Activated CD4-positive, alpha-beta T cell treated with anti-CD3 and anti-CD28 coated beads, Interleukin-2, amount 10 ng/mL, durations not matched to agents 24 days and 14 days (primary cell): Measurements from ENCODE around the gene CREB3. TPM values are rescaled to one million over a fixed set of nuclear protein-coding genes. Genes with fewer than 3 reads are reported as not detected.

ENCODE experiments used
- DNase-seq: peaks from one replicate; pipeline ENCODE4 v3.0.0; 2022
- H3K27ac Mint-ChIP-seq: one replicate; pipeline ENCODE4 v1.8.0; 2022; ENCODE audit warnings: mild to moderate bottlenecking, mixed read lengths
- H3K27me3 Mint-ChIP-seq: one replicate; pipeline ENCODE4 v1.8.0; 2022; ENCODE audit warnings: mixed read lengths
- H3K36me3 Mint-ChIP-seq: one replicate; pipeline ENCODE4 v1.8.0; 2022; ENCODE audit warnings: low read depth, mild to moderate bottlenecking, mixed read lengths
- H3K4me1 Mint-ChIP-seq: one replicate; pipeline ENCODE4 v1.8.0; 2021; ENCODE audit warnings: mixed read lengths
- H3K4me3 Mint-ChIP-seq: one replicate; pipeline ENCODE4 v1.8.0; 2022; ENCODE audit warnings: mild to moderate bottlenecking, moderate library complexity, mixed read lengths
- H3K9me3 Mint-ChIP-seq: one replicate; pipeline ENCODE4 v1.8.0; 2021; ENCODE audit warnings: mixed read lengths
- intact Hi-C: fragments of 100-400 bp; cut with micrococcal nuclease; formaldehyde crosslinking; loops from one replicate; pipeline ENCODE4 v1.15.1; 2023
- total RNA-seq: library from RNA; stranded (reverse); gene quantifications from 2 replicates; pipeline ENCODE4 v1.2.3, GENCODE V29; 2022

The CREB3 gene
- total RNA-seq, 1 donor from 2014 or later = 27.0 TPM

DNA sequence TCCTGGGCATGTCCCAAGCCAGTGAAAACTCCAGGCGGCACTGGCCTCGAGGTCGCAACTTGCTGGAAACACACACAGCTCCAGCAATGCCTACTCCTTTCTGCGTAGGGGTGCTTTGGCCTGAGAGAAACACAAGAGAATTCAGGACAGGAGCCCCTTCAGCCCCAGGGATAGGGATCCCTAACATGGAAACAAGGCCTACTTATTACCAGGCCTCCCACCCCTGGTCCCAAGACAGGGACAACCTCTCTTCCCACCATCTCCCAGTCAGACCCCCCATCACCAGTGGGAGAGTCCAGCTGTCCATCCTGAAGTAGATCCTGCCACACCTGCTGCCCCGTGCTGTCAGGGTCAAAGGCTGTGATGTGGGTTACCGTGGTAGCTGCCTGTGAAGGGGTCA lies 7.8 kb downstream of the CREB3 start:
- Mint-ChIP-seq H3K4me3 (no peak overlapping the region), H3K9me3 (no peaks in the 10 kb centered on the region), H3K27me3 (no peaks in the 10 kb centered on the region), H3K36me3 (peaks cover 51% of the 10 kb centered on the region), H3K4me1 (peaks cover 23% of the 10 kb centered on the region), H3K27ac (no peak overlapping the region)
- DNase-seq = no peak
- intact Hi-C loops = no loop called here

DNA sequence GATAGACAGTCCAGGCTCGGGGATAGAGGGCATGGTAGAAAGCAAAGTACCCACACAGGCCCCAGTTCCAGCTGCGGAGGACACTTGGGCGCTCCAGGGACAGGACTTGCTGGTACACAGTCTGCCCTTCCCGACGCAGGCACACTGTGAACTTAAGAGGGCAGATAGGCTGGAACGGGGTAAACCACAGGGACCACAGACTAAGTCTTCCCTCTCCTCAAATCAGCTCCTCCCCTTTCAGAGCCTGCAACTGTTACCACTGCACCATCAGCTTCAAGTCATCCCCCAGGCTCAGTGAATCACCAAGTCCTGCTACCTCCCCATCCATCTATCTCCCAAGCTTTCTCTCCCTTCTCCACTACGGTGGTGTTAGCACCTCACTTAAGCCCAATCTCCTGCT lies 9.3 kb downstream of the CREB3 start:
- intact Hi-C loops = no loop called here
- no peaks in the 10 kb centered on the region for H3K27me3 Mint-ChIP-seq
- peak overlapping the region; percentile 21 for H3K27ac Mint-ChIP-seq
- H3K9me3 Mint-ChIP-seq = no peaks in the 10 kb centered on the region
- H3K36me3 Mint-ChIP-seq = peaks cover 53% of the 10 kb centered on the region
- H3K4me1 Mint-ChIP-seq = peaks cover 28% of the 10 kb centered on the region
- DNase-seq = no peak
- no peak overlapping the region for H3K4me3 Mint-ChIP-seq

DNA sequence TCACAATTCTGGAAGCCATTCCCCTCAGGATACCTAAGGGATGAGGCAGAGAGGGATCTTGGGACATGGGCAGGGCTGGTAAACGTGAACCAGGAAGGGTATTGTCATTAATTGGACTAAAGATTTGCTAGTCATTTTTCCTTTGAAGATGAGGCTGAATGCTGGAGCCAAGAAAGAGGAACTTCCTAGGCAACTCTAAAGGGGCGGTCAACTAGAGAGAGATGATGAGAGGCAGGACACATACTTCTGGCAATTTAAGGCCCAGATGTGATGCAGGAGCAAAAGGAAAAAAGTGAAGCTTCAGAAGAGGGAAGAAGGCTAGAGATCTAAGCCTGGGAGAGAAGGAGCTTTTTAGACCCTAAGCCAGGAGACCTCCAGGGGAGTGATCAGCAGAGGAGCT lies 11.0 kb downstream of the CREB3 start:
- Mint-ChIP-seq H3K4me3 (no peak overlapping the region), H3K9me3 (no peaks in the 10 kb centered on the region), H3K36me3 (peaks cover 47% of the 10 kb centered on the region), H3K27ac (no peak overlapping the region), H3K4me1 (peaks cover 44% of the 10 kb centered on the region), H3K27me3 (no peaks in the 10 kb centered on the region)
- intact Hi-C loops = no loop called here
- DNase-seq = no peak

DNA sequence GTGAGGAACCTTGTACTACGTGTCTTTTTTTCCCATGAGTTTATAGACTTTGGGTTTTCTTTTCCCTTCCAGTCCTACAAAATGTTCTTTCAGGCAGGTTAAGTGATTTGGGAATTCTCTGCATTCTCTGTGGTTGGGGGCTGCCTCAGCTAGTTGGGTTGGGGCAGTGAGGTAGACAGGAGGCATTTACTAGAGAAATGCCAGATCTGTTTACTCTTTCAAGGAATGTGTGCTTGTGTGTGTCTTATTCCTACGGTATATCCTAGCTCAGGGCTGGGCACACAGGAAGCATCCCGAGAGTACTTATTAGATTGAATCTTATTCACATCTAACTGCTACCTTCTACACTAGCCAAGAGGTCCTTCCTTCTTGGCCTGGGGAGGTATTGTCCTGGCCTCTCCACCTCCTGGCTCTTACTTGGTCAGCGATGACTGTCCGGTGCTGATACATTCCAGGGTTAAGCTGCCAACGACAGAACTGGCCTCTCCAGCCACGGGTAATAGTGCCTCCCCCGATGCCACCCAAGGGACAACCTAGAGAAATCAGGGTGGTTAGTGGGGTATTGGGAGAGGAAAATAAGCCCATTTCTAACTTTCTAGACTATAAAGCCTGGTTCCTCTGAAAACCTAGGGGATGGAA lies 11.5 kb downstream of the CREB3 start:
- DNase-seq = no peak
- Mint-ChIP-seq H3K9me3 (no peaks in the 10 kb centered on the region), H3K27me3 (no peaks in the 10 kb centered on the region), H3K4me3 (no peak overlapping the region), H3K36me3 (peaks cover 41% of the 10 kb centered on the region), H3K27ac (no peak overlapping the region), H3K4me1 (peaks cover 44% of the 10 kb centered on the region)
- intact Hi-C loops = no loop called here

DNA sequence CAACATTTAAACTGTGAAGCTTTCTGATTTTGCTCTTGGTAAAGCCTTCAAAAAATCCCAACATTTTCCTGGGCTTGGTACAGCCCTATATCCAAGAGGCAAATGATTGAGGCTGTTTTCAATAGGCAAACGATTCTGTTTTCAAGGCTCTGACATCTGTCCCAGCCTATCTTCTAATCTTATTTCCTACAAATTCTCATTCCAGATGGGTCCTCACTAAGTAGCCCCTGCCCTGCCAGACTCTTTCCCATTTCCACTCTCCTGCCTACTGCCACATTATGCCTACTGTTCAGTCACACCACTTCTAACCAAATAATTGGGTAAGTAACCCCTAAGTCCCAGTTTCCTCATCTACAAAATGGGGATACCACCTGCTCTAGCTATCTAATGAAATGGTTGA lies 13.1 kb downstream of the CREB3 start:
- no peak overlapping the region for H3K27ac Mint-ChIP-seq
- intact Hi-C loops = loop anchor here (5.0 kb wide), 1 partner anchor 143 kb away; no protein-coding TSS in a partner anchor
- DNase-seq = no peak
- peaks cover 36% of the 10 kb centered on the region for H3K36me3 Mint-ChIP-seq
- peak overlapping the region; percentile 67 for H3K4me3 Mint-ChIP-seq
- no peaks in the 10 kb centered on the region for H3K9me3 Mint-ChIP-seq
- H3K4me1 Mint-ChIP-seq = peaks cover 53% of the 10 kb centered on the region
- H3K27me3 Mint-ChIP-seq = no peaks in the 10 kb centered on the region

DNA sequence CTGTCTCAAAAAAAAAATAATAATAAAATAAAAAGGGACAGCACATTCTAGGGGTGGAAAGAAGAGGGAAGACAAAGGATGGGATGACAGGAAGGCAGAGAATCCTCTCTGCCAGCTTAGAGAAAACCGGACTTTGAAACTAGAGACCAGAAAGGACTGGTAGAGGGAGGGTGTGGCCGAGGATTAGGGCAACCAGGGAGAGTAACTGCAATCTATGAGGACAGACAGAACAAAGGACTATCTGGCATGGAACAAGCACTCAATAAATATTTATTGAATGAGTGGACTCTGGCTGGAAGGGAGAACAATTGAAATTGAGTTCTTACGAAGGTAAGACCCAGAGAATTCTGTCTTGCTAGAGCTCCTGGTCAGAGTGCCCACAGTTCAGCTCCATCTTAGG lies 14.1 kb downstream of the CREB3 start:
- H3K36me3 Mint-ChIP-seq = peaks cover 37% of the 10 kb centered on the region
- intact Hi-C loops = loop anchor here (5.0 kb wide), 1 partner anchor 144 kb away; no protein-coding TSS in a partner anchor
- DNase-seq = no peak
- no peak overlapping the region for H3K27ac Mint-ChIP-seq
- H3K4me1 Mint-ChIP-seq = peaks cover 55% of the 10 kb centered on the region
- H3K27me3 Mint-ChIP-seq = no peaks in the 10 kb centered on the region
- peak overlapping the region; percentile 85 for H3K4me3 Mint-ChIP-seq
- no peaks in the 10 kb centered on the region for H3K9me3 Mint-ChIP-seq

DNA sequence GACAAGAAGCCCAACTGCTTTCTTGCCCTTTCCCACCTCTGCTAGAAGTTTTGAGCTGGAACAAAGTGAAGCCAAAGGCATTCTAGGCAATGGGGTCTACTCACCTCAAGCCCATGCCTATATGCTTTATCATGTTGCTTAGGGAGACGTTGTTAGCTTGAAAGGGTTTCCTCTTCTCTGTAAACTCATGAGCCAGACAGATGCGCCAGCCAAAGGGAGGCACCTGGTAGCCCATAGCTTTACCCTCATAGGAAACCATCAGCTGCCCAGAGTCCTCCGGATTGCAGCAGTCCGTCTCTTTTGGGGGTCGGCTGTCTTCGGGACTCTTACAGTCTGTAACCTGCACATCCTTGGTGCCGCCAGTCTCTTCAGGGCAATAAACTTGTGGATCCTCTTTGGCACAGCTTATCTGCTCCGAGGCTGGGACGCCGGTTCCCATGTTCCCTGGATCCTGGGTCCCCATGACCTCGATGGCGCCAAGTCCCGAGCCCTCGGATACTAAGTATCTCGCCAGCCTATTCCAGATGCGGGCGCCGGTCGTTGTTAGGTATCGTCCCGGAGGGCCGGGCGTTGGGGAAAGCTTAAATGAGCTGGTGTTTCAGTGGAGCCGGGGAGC lies 15.9 kb downstream of the CREB3 start:
- H3K27ac Mint-ChIP-seq = peak overlapping the region; percentile 45
- intact Hi-C loops = loop anchor here (1.0 to 5.0 kb wide), 2 partner anchors 16 to 146 kb away; partner anchors contain the start of genes CREB3 and TLN1
- H3K27me3 Mint-ChIP-seq = no peaks in the 10 kb centered on the region
- DNase-seq = peak; percentile 74
- H3K9me3 Mint-ChIP-seq = no peaks in the 10 kb centered on the region
- H3K4me1 Mint-ChIP-seq = peaks cover 49% of the 10 kb centered on the region
- H3K36me3 Mint-ChIP-seq = peaks cover 43% of the 10 kb centered on the region
- peak overlapping the region; percentile 85 for H3K4me3 Mint-ChIP-seq

DNA sequence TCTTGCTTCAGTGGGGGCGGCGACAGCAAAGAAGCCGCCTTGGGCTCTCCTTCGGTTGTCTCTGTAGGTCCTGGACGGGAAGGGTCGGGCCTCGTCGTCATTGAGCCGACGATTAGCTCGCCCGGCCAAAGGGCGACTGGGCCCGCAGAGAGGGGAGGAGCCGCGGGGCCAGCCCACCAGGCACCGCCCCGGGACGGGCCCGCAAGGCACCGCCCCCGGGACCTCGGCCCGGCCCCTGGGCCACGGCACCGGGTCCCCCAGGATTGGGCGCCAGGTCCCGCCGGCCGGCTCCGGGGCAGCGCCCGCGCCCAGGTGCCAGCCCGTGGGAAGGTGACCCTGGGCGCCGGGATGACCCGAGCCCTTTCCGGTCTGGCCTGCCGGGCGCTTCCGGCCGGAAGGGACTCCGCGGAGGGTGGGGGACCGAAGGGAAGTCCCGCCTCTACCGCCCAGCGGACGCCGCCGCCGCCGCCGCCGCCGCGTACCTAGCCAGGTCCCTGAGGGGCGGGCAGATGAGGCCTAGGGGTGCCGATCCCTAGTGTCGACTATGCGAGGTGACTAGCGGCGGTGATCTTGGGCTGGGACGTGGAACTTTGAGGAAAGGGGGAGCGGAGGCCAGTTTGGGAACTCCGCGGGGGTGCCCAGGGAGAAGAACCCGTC lies 16.5 kb downstream of the CREB3 start, which contains the start of the genes GBA2 and RGP1:
Gene GBA2, minus strand, starts transcription at position 371 of the 657 bp plus-strand sequence. CDS start 524 bp downstream, outside the sequence.
Gene RGP1, plus strand, starts transcription at position 430 of the 657 bp plus-strand sequence. CDS start 469 bp downstream, outside the sequence.
- Mint-ChIP-seq H3K36me3 (peaks cover 44% of the 10 kb centered on the region), H3K9me3 (no peaks in the 10 kb centered on the region), H3K27me3 (no peaks in the 10 kb centered on the region), H3K4me3 (peak within 1 kb of the TSS; percentile 94), H3K4me1 (peaks cover 47% of the 10 kb centered on the region), H3K27ac (peak within 1 kb of the TSS; percentile 87)
- peak; percentile 93 for DNase-seq
- intact Hi-C loops = loop anchor here (1.0 to 5.0 kb wide), 2 partner anchors 17 to 147 kb away; partner anchors contain the start of genes CREB3 and TLN1

DNA sequence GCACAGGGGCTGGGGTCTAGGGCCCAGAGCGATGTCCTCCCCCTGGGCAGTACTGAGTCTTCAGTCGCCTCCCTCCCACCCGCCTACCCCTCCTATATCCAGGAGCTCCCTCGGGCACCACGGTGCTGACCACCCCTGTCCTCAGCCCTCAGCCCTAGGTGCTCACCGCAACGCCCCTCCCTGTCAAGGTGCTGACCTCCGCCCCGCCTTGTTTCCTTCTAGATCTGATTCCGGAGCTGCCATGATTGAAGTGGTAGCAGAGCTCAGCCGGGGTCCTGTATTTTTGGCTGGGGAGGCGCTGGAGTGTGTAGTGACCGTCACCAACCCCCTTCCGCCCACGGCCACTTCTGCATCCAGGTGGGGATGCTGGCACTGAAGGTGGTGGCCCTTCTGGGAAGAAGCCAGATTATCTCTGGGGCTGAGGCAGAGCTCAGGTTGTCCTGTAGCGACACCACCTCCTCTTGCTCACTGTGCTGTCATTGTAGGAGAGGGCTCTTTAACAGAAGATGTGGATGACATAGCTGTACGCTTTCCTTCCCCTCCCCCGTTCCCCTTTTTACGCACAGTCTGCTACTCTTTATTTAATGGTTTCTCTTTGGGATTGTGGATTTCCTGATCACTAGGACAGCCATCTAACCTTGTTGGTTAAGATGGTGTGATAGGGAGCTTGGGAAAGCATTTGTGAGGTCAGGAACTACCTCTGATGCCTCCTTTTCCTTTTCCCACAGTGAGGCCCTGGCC lies 17.2 kb downstream of the CREB3 start:
- Mint-ChIP-seq H3K4me1 (peaks cover 47% of the 10 kb centered on the region), H3K27me3 (no peaks in the 10 kb centered on the region), H3K4me3 (peak overlapping the region; percentile 94), H3K9me3 (no peaks in the 10 kb centered on the region), H3K36me3 (peaks cover 41% of the 10 kb centered on the region), H3K27ac (peak overlapping the region; percentile 87)
- intact Hi-C loops = loop anchor here (5.0 kb wide), 1 partner anchor 147 kb away; no protein-coding TSS in a partner anchor
- peak; percentile 87 for DNase-seq

DNA sequence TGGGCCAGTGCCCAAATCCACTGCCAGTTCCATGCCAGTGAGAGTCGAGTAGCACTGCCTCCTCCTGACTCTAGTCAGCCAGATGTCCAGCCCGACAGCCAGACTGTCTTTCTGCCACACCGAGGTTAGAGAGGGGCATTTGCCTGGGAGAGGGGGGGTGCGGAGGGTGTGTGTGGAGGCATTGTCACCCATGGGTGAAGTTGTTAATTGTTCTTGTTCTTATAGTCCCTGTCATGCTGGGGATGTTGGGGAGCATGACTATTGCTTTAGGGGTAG lies 17.7 kb downstream of the CREB3 start:
- Mint-ChIP-seq H3K27ac (peak overlapping the region; percentile 87), H3K4me3 (peak overlapping the region; percentile 94), H3K9me3 (no peaks in the 10 kb centered on the region), H3K36me3 (peaks cover 39% of the 10 kb centered on the region), H3K4me1 (peaks cover 45% of the 10 kb centered on the region), H3K27me3 (no peaks in the 10 kb centered on the region)
- intact Hi-C loops = no loop called here
- DNase-seq = no peak

DNA sequence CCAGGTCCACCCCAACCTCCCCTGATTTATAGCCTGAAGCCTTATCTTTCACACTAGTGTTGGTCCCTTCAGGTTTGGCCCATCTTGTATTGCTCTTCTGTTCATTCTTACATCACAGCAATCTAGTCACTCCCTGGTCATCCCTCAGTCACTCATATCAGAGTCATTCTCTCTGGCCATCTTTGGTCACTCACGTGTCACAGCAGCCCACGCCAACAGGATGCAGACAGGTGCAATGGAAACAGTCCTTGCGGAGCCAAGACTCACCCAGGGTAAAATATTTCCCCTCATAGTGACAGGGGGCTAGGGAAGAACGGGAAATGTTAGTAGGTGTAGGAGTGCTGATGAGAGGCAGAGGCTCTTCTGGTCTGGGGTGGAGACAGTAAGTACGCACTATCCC lies 21.0 kb downstream of the CREB3 start:
- intact Hi-C loops = no loop called here
- H3K36me3 Mint-ChIP-seq = peaks cover 32% of the 10 kb centered on the region
- no peaks in the 10 kb centered on the region for H3K9me3 Mint-ChIP-seq
- H3K4me3 Mint-ChIP-seq = no peak overlapping the region
- H3K27ac Mint-ChIP-seq = no peak overlapping the region
- H3K27me3 Mint-ChIP-seq = no peaks in the 10 kb centered on the region
- DNase-seq = no peak
- peaks cover 35% of the 10 kb centered on the region for H3K4me1 Mint-ChIP-seq

DNA sequence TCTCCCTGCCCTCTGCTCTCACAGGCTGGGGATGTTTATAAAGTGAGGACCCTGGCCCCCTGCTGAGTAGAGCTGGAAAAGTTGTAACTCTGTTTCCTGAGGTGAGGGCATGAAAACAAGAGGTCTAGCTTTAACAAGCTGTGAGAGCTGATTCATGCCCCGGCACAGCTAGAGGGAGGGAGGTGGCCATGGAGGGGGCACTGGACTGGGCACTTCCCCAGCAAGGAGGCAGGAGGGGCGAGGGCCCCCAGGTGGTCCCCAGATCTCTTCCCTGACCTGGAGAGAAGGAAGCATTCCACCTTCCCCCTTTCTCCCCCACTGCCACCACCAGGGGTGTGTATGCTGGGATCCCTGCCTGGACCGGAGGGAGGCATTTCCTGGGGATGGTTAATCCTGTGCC lies 21.8 kb downstream of the CREB3 start, which contains the start of gene MSMP:
Gene MSMP, minus strand, starts transcription at position 13 of the 400 bp plus-strand sequence. CDS start 147 bp downstream, outside the sequence.
- DNase-seq = no peak
- Mint-ChIP-seq H3K4me3 (no peak within 1 kb of the TSS), H3K27ac (no peak within 1 kb of the TSS), H3K27me3 (no peaks in the 10 kb centered on the region), H3K36me3 (peaks cover 32% of the 10 kb centered on the region), H3K4me1 (peaks cover 41% of the 10 kb centered on the region), H3K9me3 (no peaks in the 10 kb centered on the region)
- intact Hi-C loops = no loop called here

DNA sequence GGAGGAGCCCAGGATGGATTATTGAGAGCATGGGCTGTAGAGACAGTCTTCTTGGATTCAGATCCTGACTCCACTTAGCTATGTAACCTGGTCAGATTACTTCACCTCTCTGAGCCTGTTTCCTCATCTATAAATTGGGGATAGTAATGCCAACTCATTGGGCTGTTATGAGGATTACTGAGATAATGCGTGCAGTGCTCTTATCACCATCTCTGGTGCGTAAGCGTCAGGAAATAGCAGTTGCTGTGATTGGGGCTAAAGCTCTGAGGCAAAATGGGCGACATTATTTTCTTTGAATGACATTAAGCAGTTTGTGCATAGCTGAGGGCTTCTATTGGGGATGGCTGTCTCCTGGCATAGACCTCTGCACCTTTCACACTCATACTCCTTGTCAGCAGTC lies 22.6 kb downstream of the CREB3 start:
- Mint-ChIP-seq H3K27ac (no peak overlapping the region), H3K27me3 (no peaks in the 10 kb centered on the region), H3K4me3 (no peak overlapping the region), H3K36me3 (peaks cover 33% of the 10 kb centered on the region), H3K9me3 (no peaks in the 10 kb centered on the region), H3K4me1 (peaks cover 42% of the 10 kb centered on the region)
- intact Hi-C loops = loop anchor here (5.0 kb wide), 1 partner anchor 42 kb away; no protein-coding TSS in a partner anchor
- no peak for DNase-seq
